Tibial nerve (tissue), 4 donors: ENCODE measurements around the gene PNPLA2. TPM values are rescaled to one million over a fixed set of nuclear protein-coding genes. Genes with fewer than 3 reads are reported as not detected.

ENCODE experiments used
- DNase-seq, 2 donors: peaks; one replicate each; pipeline ENCODE4 v3.0.0-alpha.2; 2019; ENCODE audit warnings: low spot score in 2 of 2
- H3K27ac ChIP-seq, 4 donors: fragments of 200-600 bp; sonication (generic) in 3 of 4; one replicate each; pipeline ENCODE4 v1.5.1; 2017 to 2019; ENCODE audit warnings: mild to moderate bottlenecking in 1 of 4
- H3K27me3 ChIP-seq, 2 donors: fragments of 200-600 bp; sonication (generic) in 1 of 2; one replicate each; pipeline versions ENCODE4 v1.5.1 to v1.6.0; 2017 to 2019
- H3K36me3 ChIP-seq, 3 donors: fragments of 200-600 bp; sonication (generic); one replicate each; pipeline ENCODE4 v1.5.1; 2018 to 2019
- H3K4me1 ChIP-seq, 4 donors: fragments of 200-600 bp; sonication (generic) in 3 of 4; one replicate each; pipeline ENCODE4 v1.5.1; 2017 to 2019
- H3K4me3 ChIP-seq, 4 donors: fragments of 200-600 bp; sonication (generic) in 3 of 4; one replicate each; pipeline ENCODE4 v1.5.1; 2017 to 2019; ENCODE audit warnings: mild to moderate bottlenecking in 1 of 4, moderate library complexity in 1 of 4
- H3K9me3 ChIP-seq, 4 donors: fragments of 200-600 bp; sonication (generic) in 3 of 4; one replicate each; pipeline ENCODE4 v1.5.1; 2017 to 2019
- EP300 ChIP-seq, 2 donors: sonication (generic); formaldehyde crosslinking; IDR thresholded peaks; one replicate each; pipeline ENCODE4 v1.6.1; 2017; ENCODE audit warnings: antibody characterized with exemption in 2 of 2, mild to moderate bottlenecking in 1 of 2
- POLR2A ChIP-seq, 2 donors: fragments of 450-650 bp; IDR thresholded peaks; one replicate each; pipeline ENCODE4 v1.6.1; 2017; ENCODE audit warnings: antibody characterized with exemption in 2 of 2, mild to moderate bottlenecking in 2 of 2, moderate library complexity in 2 of 2
- WGBS, 2 donors: methylation state at CpG; one replicate each; pipeline ENCODE4 v1.1.5; 2018; 5-methylcytosine and 5-hydroxymethylcytosine counted together
- total RNA-seq, 4 donors: library from RNA; depleted of rRNA; stranded (reverse); fragments of >200 nt; gene quantifications; one replicate each; pipeline ENCODE4 v1.1.0, GENCODE V29; 2016
- TF ChIP-seq, protein P1 (sequence below), 5 experiments: fragments of 200-600 bp in 3 of 5; fragments of 450-650 bp in 2 of 5; sonication (generic) in 3 of 5; IDR thresholded peaks; one replicate each; pipeline ENCODE4 v1.5.1; 2016 to 2019; ENCODE audit warnings: antibody characterized with exemption in 5 of 5, mild to moderate bottlenecking in 3 of 5, moderate library complexity in 2 of 5

The PNPLA2 gene
- total RNA-seq, 4 donors from 2014 or later = 136 to 314 (median 187) TPM

DNA sequence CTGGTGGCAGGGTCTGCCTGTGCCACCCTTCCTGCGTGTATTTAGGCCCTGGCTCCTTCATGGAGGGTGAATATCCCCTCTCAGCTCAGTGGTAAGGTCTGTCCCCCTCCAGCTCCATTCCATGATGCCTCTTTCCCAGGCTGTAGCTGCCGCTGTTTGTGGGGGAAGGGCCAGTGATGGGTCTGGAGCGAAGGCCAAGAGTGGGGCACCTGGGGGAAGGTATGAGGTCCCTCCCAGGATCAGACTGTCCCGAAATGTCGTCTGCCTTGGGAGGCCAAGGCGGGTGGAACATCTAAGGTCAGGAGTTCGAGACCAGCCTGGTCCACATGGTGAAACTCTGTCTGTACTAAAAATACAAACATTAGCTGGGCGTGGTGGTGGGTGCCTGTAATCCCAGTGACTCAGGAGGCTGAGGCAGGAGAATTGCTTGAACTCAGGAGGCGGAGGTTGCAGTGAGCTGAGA lies 15.2 kb downstream of the PNPLA2 start:
- TF ChIP-seq, protein P1, sequence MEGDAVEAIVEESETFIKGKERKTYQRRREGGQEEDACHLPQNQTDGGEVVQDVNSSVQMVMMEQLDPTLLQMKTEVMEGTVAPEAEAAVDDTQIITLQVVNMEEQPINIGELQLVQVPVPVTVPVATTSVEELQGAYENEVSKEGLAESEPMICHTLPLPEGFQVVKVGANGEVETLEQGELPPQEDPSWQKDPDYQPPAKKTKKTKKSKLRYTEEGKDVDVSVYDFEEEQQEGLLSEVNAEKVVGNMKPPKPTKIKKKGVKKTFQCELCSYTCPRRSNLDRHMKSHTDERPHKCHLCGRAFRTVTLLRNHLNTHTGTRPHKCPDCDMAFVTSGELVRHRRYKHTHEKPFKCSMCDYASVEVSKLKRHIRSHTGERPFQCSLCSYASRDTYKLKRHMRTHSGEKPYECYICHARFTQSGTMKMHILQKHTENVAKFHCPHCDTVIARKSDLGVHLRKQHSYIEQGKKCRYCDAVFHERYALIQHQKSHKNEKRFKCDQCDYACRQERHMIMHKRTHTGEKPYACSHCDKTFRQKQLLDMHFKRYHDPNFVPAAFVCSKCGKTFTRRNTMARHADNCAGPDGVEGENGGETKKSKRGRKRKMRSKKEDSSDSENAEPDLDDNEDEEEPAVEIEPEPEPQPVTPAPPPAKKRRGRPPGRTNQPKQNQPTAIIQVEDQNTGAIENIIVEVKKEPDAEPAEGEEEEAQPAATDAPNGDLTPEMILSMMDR (IDR thresholded peaks at IDR 0.05) = no peak
- TF ChIP-seq POLR2A (IDR thresholded peaks at IDR 0.05) (no peak), EP300 (IDR thresholded peaks at IDR 0.05) (no peak)
- Histone ChIP-seq H3K27me3 (peaks cover 0 to 27% of the 10 kb centered on the region in 2 donors), H3K4me3 (peak overlapping the region; percentile 67 to 87 (median 85)), H3K36me3 (peaks cover 0 to 33% (median 0%) of the 10 kb centered on the region in 3 donors), H3K27ac (peak overlapping the region; percentile 88 to 93 (median 90)), H3K9me3 (no peaks in the 10 kb centered on the region), H3K4me1 (peaks cover 0 to 87% (median 50%) of the 10 kb centered on the region in 4 donors)
- 25 to 37% methylated on average over 9 of the region's 9 CpGs for WGBS, 2 donors
- DNase-seq = no peak

DNA sequence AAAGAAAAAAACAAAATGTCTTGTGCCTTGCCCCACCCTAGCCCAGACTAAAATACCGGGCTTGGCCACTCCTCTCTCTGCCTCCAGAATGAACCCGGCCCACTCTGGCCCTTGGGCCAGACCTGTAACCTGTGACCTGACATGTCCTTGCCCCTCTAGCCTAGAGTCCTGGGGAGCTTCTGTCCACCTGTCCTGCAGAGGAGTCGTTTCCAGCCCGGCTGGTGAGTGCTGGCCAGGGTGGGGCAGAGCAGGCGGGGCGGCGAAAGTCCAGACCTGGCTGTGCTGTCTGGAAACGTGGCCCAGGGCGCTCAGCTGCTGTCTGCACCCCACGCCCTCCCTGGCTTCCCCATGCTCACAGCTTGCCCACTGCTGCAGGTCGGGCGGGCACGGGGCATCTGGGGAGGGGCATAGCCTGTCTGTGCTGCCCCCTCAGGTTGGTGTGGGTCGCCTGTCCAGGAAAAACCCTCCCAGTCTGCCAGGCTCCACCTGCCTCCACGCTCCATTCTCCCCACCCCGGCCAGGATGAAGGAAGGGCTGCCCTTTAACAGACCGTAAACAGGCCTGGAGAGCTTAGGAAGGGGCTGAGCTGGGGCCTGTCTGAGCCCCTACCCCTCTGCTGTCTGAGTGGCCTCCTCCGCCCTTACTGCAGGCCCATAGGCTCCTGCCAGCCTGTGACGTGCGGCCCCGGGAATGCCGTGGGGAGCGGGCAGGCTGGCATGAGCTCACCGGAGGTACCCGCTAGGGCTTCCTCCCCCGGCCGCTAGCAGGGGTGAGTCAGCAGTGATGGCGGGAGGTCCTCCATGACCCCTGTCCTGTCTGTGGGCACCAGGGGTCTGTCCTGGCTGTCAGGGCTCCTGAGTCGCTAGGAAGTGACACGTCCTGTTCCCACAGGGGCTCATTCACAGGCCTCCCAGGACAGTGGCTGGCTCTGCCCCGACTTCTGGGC lies 15.9 kb downstream of the PNPLA2 start:
- Histone ChIP-seq H3K4me1 (peaks cover 0 to 86% (median 46%) of the 10 kb centered on the region in 4 donors), H3K9me3 (no peaks in the 10 kb centered on the region), H3K4me3 (peak overlapping the region; percentile 6 to 87 (median 48)), H3K36me3 (peaks cover 0 to 41% (median under 1%) of the 10 kb centered on the region in 3 donors), H3K27ac (peak overlapping the region; percentile 88 to 93 (median 90)), H3K27me3 (peaks cover 0 to 20% of the 10 kb centered on the region in 2 donors)
- WGBS, 2 donors = 16 to 17% methylated on average over 24 to 31 of the region's 31 CpGs
- TF ChIP-seq, protein P1 (IDR thresholded peaks at IDR 0.05) = no peak
- TF ChIP-seq POLR2A (IDR thresholded peaks at IDR 0.05) (peak in 1 of 2 donors; percentile 59), EP300 (IDR thresholded peaks at IDR 0.05) (peak in 1 of 2 donors; percentile 77)
- no peak for DNase-seq

DNA sequence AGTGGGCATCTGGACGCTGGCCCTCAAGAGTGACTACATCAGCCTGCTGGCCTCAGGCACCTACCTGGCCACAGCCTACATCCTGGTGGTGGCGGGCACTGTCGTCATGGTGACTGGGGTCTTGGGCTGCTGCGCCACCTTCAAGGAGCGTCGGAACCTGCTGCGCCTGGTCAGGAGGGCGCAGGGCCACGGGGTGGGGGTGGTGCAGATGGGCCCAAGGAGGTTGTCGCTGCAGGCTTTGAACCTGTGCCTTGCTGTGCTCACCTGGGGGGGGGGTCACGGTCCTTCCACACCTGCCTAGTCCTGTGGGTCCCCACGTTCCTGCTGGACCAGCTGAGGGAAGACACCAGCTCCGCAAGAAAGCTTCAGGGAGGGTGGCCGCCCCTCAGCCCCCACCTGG lies 17.6 kb downstream of the PNPLA2 start:
- Histone ChIP-seq H3K27me3 (peaks cover 0 to 3% of the 10 kb centered on the region in 2 donors), H3K4me1 (peaks cover 0 to 85% (median 48%) of the 10 kb centered on the region in 4 donors), H3K9me3 (no peaks in the 10 kb centered on the region), H3K4me3 (no peak overlapping the region), H3K27ac (peak overlapping the region in 1 of 4 donors; percentile 51), H3K36me3 (peaks cover 0 to 55% (median 7%) of the 10 kb centered on the region in 3 donors)
- DNase-seq = no peak
- TF ChIP-seq EP300 (IDR thresholded peaks at IDR 0.05) = no peak
- TF ChIP-seq, protein P1 (IDR thresholded peaks at IDR 0.05) = no peak
- no peak for TF ChIP-seq POLR2A (IDR thresholded peaks at IDR 0.05)
- WGBS, 2 donors = 86 to 91% methylated on average over 5 to 10 of the region's 14 CpGs

DNA sequence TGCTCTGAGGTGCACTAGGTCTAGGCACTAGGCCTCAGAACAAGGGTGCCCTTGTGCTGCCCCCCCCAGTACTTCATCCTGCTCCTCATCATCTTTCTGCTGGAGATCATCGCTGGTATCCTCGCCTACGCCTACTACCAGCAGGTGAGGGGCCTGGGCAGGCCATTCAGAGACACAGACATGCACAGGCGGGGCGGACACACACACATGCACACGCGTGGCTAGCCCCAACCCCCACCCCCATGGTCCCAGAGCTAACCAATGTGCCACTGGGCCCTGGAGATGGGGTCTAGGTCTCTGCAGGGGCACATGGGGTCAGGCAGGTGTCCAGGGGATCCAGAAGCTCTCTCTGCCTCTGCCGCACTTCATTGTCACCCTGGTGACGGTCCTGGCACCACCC lies 18.0 kb downstream of the PNPLA2 start:
- H3K36me3 ChIP-seq = peaks cover 0 to 55% (median 7%) of the 10 kb centered on the region in 3 donors
- no peak for DNase-seq

More for the DNA sequence above, 18.0 kb downstream of the PNPLA2 start:
- 77 to 85% methylated on average over 7 to 9 of the region's 9 CpGs for WGBS, 2 donors
- TF ChIP-seq POLR2A (IDR thresholded peaks at IDR 0.05) (no peak), EP300 (IDR thresholded peaks at IDR 0.05) (no peak)
- TF ChIP-seq, protein P1 (IDR thresholded peaks at IDR 0.05) = no peak
- peaks cover 0 to 85% (median 50%) of the 10 kb centered on the region in 4 donors for H3K4me1 ChIP-seq
- no peaks in the 10 kb centered on the region for H3K27me3 ChIP-seq
- H3K9me3 ChIP-seq = no peaks in the 10 kb centered on the region
- no peak overlapping the region for H3K4me3 ChIP-seq
- peak overlapping the region in 2 of 4 donors; percentile 36 to 51 for H3K27ac ChIP-seq
